GM19193 (cell line): ENCODE measurements around the gene PHF1.

ENCODE experiments used
- POLR2A ChIP-seq: IDR thresholded peaks from 4 replicates; pipeline ENCODE4 v1.6.1; 2011; ENCODE audit not compliant: insufficient read depth, insufficient read length; ENCODE audit errors: extremely low read depth

PHF1 gene

DNA sequence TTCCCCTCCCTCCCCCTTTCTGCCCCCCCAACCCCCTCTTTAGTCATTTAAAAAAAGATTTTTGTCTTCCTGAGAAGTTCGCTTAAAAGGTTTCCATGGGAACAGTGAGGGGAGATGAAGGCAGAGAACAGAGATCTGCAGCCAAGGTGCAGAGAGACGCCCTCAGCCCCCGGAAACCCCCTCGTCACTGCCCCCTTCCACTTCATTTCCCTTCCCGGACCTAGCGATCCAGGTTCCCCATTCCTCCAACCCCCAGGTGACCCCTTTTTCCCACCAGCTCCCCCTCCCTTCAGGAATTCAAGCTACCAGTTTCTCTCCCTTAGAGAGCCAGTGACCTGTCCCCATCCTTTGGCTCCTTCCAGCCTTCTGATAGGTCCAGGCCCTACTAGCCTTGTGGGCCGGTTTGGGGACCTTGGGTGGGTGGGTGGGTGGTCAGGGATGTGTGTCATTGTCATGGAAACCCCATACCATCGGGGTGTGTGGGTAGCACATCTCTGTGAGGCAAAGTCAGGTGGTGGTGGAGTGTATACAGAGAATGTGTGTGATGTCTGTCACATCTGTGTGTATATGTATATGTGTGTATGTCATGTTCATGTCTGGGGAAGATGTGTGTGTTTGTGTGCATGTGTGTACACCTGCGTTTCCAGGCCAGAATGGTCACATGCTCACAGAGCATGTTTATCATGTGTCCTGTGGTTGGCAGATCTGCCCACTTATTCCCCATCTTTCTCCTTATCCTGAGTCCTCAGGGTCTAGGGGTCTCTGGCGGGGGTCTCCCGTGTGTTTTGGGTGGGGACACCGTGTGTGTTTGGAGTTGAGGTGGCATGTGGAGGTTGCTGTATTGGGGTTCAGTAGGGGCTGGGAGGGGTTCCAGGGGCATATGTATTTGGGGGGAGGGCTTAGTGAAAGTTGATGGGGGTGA, 16.0 kb downstream of the PHF1 start:
- no peak for TF ChIP-seq POLR2A

DNA sequence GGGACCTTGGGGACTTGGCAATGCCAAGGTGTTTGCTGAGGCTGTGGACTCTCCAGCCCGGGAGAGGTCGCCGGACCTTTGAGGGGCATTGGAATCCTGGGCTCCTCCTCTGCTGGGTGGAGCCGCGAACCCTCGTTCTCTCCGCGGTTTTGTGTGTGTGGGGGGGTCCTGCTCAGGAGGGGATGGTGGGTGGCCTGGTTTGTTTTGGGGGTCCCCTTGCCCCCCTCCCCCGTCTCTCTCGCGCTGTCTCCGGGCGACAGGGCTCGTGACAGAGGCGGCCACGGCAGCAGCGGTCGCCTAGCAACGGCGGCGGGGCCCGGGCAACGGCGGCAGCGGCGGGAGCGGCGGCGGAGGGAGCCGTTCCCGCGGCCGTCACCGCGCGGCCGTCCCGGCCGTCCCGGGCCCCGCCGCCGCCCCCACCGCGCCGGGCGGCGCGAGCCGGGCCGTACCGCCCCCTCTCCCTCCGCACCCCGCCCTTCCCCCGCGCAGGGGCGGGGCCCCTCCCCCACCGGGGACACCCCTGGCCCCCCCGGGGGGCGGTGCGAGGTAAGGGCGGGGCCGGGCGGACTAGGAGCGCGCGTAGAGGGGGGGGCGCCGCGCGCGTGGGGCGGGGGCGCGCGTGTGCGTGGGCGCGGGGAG, 16.9 kb downstream of the PHF1 start:
- TF ChIP-seq POLR2A = no peak

- TF ChIP-seq POLR2A = no peak
Observed at GRCh38 chr6:33428224-33428965, 17.6 kb downstream of the PHF1 start.

DNA sequence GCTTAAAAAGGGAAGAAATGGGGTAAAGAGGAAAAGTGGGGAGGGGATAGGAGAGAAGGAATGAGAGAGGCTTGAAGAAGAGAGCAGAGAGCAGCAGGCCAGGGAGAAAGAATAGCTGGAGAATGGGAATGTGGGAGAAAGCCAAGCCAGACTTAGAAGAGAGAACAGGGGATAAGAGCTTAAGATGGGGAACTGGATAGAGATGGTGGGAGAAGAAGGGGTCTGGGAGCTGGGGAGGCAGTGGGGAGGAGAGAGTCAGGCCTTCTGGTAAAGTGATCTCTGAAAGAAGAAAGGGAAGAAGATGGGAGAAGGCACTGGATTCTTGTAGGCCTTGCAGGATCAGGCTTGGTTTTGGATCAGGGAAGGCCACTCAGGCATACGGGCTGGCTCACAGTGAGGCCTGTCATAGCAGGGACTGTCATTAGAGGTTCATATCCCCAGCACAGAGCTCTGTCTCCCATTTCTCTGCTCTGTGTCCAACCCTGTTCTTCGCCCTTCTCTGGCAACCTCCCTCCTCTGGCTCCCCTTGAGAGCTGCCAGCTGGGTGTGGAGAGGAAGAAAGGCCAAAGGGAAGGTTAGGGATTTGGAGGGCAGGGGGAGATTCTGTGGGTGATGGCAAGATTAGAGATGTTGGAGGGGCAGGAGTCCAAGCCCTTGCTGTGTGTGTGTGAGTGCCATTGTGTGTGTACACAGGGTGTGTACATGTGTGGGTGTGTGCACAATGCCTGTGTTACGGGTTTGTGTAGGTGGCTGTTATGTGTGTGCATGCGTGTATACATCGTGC, 18.3 kb downstream of the PHF1 start:
- TF ChIP-seq POLR2A = no peak

DNA sequence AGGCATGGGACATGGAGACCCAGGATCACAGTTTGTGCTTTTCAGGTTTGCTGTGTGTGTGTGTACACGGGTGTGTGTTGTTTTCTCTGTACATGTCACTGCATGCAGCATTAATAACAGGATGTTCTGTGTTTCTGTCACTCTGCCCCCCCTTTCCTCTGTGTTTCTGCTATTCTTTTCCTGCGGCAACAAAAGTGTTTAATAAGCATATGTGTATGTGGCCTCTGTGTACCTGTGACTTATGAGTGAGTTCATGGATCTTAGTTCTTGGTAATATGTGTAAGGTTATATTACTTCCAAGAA, 18.9 kb downstream of the PHF1 start:
- no peak for TF ChIP-seq POLR2A

DNA sequence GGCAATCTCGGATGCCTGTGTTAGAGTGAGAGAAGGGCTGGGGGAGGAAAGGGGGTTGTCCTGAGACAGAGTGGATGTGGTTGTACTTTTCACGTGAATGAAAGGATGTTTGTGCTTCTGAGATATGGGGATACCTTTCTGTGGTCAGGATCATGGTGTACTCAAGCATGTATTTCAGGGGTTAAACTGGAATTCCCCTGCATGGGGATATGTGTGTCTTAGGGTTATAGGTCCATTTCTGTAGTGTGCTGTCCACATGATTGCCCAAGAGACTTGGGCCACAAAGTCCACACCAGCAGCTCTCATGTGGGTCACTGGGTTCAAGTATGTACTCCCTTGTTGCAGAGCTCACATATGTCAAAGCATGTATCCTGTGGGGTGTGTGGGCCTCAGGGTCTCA, 19.5 kb downstream of the PHF1 start:
- no peak for TF ChIP-seq POLR2A

- no peak for TF ChIP-seq POLR2A
Observed at GRCh38 chr6:33430991-33431879, 20.4 kb downstream of the PHF1 start.

GRCh38 chr6:33431880-33432541, 21.2 kb downstream of the PHF1 start:
- TF ChIP-seq POLR2A = no peak

DNA sequence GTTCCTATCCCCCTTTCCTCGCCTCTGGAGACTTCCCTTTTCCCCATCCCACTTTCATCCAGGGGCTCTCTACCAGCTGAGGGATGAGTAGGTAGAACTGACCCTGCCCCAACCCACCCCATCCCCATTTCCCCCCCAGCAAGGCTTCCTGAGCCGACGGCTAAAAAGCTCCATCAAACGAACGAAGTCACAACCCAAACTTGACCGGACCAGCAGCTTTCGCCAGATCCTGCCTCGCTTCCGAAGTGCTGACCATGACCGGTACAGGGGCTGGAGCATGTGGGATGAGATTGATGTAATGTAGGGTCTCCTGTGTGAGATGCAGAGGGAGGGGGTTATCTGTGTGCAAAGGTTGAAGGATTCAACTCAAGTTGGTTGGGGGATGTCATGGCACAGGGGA, 21.7 kb downstream of the PHF1 start:
- no peak for TF ChIP-seq POLR2A

GRCh38 chr6:33433001-33433543, 22.3 kb downstream of the PHF1 start:
- no peak for TF ChIP-seq POLR2A

DNA sequence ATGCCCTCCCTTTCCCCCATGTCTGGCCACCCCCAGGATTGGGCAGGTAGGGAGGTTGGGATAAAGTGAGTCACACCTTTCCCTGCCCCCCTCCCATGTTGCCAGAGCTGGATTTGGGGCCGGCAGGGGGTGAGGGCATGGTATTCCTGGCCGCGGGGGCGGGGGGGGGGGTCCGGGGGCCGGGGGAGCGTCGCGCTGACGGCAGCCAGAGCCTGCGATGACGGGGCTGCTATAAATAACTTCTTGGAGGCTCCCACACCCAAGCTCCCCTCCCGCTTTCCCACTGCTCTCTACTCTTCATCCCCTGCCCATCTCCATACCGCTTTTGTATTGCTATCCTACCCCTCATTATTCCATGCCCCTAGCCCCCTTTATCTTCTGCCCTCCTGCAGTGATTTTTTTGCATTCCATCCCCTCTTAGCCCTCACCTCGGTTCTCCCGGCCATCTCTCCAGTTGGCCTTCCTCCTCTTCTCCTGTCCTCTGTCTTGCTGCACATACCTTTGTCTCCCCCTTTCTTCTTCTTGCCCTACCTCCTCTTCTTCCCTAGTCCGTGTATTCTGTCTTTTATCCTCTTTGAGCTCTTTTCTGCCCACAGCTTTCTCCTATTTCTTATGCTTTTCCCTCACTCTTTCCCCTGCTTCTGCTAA, 22.9 kb downstream of the PHF1 start:
- TF ChIP-seq POLR2A = no peak

- no peak for TF ChIP-seq POLR2A
Observed at GRCh38 chr6:33434961-33435360, 24.1 kb downstream of the PHF1 start.

DNA sequence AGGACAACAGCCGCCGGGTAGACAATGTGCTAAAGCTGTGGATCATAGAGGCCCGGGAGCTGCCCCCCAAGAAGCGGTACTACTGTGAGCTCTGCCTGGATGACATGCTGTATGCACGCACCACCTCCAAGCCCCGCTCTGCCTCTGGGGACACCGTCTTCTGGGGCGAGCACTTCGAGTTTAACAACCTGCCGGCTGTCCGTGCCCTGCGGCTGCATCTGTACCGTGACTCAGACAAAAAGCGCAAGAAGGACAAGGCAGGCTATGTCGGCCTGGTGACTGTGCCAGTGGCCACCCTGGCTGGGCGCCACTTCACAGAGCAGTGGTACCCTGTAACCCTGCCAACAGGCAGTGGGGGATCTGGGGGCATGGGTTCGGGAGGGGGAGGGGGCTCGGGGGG, 26.9 kb downstream of the PHF1 start:
- TF ChIP-seq POLR2A = no peak
